LNCAP (cell line): ENCODE data around the gene COL6A3.

Experiments
- TF ChIP-seq, protein P1 (sequence below): fragments of 450-650 bp; IDR thresholded peaks from 2 replicates; pipeline ENCODE4 v1.5.1; 2017; ENCODE audit warnings: mild to moderate bottlenecking

The COL6A3 gene

DNA sequence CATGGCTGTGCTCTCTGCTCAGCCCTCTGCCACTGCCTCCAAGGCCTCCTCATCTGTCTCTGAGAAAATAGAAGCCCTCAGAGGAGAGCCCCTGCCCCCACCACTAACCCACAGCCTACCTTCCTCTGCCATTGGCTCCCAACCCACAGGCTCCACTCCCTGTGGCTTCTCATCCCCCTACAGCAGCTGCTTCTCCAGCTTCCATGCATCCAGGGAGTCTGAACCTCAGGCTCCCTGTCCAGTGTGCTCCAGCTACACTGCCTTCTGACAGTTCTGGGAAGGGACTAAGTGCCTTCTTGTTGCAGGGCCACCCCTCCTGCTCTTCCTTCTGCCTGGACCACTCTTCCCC lies 29.3 kb downstream of the COL6A3 start:
- TF ChIP-seq, protein P1, sequence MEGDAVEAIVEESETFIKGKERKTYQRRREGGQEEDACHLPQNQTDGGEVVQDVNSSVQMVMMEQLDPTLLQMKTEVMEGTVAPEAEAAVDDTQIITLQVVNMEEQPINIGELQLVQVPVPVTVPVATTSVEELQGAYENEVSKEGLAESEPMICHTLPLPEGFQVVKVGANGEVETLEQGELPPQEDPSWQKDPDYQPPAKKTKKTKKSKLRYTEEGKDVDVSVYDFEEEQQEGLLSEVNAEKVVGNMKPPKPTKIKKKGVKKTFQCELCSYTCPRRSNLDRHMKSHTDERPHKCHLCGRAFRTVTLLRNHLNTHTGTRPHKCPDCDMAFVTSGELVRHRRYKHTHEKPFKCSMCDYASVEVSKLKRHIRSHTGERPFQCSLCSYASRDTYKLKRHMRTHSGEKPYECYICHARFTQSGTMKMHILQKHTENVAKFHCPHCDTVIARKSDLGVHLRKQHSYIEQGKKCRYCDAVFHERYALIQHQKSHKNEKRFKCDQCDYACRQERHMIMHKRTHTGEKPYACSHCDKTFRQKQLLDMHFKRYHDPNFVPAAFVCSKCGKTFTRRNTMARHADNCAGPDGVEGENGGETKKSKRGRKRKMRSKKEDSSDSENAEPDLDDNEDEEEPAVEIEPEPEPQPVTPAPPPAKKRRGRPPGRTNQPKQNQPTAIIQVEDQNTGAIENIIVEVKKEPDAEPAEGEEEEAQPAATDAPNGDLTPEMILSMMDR, result no peak

DNA sequence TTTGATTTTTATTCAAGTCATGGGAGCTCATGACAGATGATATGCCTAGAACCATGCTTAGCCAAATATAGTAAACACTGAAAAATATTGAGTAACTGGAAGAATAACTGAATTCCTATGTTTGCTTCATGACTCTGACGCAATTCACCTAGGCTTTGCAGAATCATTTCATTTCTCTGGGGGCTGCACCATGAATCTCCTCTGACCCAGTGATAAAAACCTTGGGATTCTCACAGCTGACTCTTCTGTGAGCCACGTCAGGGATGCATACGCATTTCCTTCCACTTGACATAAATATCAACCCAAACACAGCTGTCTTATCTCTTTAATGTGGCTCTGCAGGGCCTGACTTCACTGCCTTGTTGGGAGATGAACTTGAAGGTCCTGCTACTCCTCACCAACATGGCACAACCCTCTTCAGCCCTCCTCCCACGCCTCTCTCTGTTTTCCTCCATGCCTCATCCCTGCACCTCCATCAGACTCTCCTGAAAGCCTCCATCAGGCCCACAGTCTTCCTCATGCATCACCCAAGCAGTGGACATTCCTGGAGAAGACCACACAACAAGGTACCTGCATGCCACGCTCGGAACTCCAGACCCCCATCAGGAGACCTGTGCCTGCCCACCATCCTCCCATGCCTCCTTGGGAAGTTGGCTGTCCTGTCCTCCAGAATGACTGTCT lies 29.8 kb downstream of the COL6A3 start:
- TF ChIP-seq, protein P1, result no peak

DNA sequence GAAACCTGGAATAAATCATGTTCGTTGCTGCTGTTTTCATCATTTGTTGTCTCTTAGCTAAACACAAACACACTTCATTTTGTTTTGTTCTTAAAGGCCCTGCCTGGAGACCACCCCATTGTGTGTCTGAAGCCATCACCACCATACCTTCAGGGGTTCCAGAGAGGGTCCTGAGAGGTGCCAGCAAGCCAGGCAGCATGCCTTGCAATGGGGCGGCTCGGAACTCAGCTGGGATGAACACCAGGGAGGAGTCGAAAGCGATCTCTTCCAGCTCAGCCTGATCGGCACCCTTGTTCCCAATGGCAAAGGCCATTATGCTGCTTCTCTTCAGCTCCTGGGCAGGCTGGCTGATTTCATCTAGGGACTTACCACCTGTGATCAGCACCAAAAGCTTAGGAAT lies 33.2 kb downstream of the COL6A3 start:
- TF ChIP-seq, protein P1, result no peak

DNA sequence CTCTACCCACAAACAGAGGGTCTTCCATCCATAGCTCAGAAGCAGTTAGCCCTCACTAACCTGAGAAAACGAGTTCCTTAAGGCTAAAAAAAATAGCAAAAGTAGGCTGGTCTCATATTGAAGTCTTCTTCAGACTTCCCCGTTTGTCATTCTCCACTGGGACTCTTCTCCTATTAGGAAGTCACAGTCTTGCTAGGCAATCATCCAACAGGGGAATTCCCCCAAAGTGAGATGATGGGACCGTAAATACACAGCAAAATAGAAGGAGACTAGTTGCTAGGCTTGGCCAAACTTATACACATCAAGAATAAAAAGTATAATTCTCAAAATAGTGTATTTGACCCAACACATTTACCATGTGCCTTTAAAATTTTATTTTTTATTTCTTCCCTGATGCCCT lies 34.3 kb downstream of the COL6A3 start:
- TF ChIP-seq, protein P1, result no peak

DNA sequence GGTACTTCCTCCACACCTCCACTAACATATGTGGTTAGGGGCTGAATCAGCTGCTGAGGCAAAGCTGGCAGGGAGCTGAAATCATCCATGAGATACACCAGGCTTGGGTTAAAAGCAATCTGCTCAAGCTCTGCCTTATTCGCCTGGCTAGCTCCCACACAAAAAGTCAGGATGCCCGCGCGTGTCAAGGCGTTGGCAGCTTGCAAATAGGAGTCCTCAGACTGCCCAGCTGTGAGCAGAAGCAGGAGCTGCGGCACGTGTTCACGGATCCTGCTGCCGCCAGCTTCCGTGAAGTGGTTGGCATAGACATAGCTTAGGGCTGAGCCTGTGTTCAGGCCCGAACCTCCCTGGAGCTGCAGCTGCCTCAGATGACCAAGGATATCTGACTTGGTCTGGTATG lies 35.3 kb downstream of the COL6A3 start:
- TF ChIP-seq, protein P1, result no peak

DNA sequence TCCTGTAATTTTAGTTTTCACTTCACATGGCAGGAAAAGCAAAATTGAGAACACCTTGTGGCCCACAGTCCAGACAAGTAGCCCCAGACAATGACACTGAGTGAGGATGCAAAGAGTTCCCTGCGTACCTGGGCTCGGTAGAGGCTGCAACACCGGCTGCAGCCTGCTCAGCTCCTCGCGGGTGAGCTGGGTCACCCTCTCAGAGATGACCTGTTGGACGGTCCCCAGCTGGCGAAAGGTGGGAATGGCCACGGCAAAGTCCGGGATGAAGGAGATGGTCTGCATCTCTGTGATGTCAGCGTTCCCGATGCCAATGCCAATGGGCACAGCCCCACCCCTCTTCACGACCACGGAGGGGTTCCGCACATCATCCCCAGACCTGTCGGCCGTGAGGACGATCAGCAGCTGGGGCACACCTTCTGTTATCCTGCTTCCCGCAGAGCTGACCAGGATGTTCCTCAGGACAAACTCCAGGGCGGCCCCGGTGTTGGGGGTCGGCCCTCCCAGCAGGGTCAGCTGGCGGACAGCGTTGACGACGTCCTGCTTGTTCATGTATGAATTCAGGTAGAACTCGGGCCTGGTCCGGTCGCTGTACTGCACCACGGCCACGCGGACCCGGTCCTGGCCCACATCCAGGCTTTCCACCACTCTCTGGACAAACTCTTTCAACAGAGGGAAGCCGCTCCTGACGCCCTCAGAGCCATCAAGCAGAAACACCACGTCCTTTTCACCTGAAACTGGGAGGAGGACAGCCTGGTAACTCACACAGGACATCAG lies 39.5 kb downstream of the COL6A3 start:
- TF ChIP-seq, protein P1, result no peak

DNA sequence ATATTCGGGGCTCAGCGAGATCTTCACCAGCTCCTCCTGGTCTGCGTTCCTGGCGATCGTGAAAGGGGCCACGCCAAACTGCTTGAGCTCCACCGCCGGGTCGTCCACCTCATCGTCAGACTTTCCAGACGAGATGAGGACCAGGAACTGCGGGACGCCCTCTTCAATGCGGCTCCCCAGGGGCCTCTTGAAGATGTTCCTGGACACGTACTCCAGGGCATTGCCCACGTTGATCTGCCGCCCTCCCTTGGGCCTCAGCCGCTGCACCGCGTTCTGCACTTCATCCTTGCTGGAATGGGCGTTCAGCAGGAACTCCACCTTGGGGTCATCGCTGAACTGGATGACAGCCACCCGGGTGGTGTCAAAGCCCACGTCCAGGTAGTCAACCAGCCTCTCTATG lies 42.1 kb downstream of the COL6A3 start:
- TF ChIP-seq, protein P1, result no peak
